Loucy (cell line): ENCODE measurements around the gene RHBG.

Experiments used
- CTCF ChIP-seq: fragments of 200-600 bp; sonication (generic); conservative IDR thresholded peaks from 2 replicates; pipeline ENCODE4 v1.5.1; 2014; ENCODE audit warnings: mild to moderate bottlenecking, antibody characterized with exemption, low read length
- EZH2phosphoT487 ChIP-seq: fragments of 200-600 bp; IDR thresholded peaks from 2 replicates; pipeline ENCODE4 v1.6.1; 2018; ENCODE audit warnings: antibody characterized with exemption, mild to moderate bottlenecking, moderate library complexity, borderline replicate concordance

- TF ChIP-seq EZH2phosphoT487, result no peak
- no peak for TF ChIP-seq CTCF
Measured at GRCh38 chr1:156384658-156385057, 15.6 kb downstream of the RHBG start.
